NCI-H1694 (cell line): Measurements from ENCODE around the gene DCLK1.

ENCODE experiments used
- DNase-seq: peaks from one replicate; lab custom pipeline; 2025; lab: John Stamatoyannopoulos, UW

Gene DCLK1

DNA sequence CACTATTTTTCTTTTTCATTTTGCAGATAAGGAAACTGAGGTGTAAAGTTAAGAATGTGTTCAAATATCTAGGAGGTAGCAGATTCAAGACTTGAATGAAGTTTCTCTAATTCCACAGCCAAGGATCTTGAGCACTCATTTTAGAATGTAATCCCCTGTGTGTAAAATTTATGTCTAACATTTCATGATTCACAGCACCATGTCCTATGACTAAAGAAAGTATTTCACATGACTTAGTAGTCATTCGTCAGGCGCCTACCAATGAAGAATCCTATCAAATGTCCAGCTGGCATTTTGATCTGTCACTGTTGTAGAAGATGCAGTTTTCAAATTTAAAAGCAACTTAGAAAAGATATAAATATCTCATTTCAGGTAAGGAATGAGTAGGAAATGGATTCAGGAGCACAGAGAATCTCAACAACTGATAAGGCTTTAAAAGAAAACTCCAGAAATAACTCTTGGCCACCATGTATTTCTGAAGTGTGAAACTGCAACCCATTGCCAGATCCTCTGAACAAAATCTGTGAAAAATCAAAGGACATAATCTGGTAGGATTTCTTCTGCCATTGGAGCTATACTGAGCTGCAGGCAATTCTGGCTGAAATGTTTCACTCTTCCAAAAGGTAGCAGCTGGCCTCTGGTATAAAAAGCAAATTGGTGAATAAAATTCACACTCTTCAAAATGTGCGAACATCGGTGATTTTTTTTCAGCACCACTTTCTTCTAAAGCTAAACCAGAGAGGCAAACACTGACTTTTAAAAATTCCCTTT lies 92.2 kb downstream of the DCLK1 start:
- no peak for DNase-seq

GRCh38 chr13:36033035-36033434 lies 98.1 kb downstream of the DCLK1 start:
- DNase-seq: no peak

DNA sequence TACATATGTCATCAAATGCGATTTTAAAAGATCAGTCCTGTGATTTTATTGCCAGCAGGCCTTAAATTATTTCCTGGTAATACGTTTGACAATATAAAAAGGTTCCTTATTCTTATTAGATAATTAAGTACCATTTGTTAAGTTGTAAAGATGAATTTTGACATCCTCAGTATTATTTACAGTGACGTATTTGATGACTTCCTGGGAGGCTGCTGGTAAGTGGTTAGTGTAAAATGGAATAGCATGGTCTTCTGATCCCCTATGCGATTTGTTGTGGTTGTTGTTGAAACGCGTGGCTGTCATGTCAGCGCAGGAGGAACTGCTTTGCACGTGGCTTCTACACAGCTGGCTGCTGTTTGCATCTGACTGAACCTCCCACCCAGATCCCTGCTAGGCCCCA lies 99.7 kb downstream of the DCLK1 start:
- DNase-seq: no peak

GRCh38 chr13:36030670-36031331 lies 100.4 kb downstream of the DCLK1 start:
- DNase-seq: no peak

- no peak for DNase-seq
These were observed 102.0 kb downstream of the DCLK1 start for GRCh38 chr13:36029166-36029565.

DNA sequence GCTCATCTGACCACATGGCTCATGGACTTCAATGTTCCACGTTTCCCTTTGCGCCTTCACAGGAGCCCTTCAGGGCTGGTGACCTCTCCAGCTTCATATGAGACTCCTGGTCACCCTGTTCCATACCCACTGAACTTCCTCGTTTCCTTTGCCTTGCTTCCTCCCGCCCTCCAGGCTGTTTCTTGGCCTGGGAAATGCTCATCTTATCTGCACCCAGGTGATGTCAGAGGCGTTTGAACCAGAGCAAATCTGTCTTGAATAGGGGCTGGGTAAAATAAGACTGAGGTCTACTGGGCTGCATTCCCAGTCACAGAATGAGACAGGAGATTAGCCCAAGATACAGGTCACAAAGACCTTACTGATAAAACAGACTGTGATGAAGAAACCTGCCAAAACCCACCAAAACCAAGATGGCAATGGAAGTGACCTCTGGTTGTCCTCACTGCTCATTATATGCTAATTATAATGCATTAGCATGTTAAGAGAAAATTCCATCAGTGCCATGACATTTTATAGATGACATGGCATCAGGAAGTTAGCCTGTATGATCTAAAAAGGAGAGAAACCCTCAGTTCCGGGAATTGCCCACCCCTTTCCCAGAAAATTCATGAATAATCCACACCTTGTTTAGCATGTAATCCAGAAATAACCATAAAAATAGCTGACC lies 102.7 kb downstream of the DCLK1 start:
- DNase-seq: no peak

GRCh38 chr13:36026531-36026930 lies 104.7 kb downstream of the DCLK1 start:
- DNase-seq: no peak

DNA sequence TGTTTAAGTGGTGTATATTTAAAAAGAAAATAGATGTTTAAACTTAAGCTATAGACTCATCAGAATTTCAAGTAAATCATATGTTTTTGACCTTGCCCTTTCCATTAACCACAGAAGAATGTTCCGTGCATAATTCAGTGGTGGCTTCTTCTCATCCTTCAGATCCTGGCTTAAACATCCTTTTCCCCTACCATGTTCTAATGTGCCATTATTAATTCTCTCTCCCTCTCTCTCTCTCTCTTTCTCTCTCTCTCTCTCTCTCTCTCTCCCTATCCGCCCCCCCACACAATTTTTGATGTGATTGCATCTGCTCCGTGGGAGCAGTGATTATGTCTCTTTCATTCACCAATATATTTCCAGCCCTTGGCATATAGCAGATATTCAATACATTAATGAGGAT lies 116.4 kb downstream of the DCLK1 start:
- no peak for DNase-seq

- no peak for DNase-seq
These were observed 124.1 kb downstream of the DCLK1 start for GRCh38 chr13:36006894-36007675.

DNA sequence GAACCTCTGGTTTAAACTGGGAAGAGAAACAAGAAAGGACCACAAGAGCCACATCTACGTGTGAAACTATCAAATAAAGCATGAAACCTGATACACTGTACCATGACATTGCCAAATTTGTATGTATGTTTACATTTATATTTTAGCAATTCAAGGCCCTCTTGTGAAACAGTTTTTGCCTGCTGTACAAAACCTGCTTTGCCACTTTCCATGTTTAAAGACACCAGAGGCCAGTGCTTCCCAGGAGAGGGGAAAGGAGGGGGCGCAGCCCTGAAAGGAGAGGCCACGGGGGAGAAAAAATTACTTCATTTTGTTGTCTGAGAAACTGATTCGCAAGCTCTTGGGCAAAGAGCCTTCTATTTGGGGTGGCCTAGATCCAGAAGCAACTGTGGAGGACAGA lies 124.8 kb downstream of the DCLK1 start:
- DNase-seq: no peak

- no peak for DNase-seq
These were observed 129.6 kb downstream of the DCLK1 start for GRCh38 chr13:36001561-36001960.

DNA sequence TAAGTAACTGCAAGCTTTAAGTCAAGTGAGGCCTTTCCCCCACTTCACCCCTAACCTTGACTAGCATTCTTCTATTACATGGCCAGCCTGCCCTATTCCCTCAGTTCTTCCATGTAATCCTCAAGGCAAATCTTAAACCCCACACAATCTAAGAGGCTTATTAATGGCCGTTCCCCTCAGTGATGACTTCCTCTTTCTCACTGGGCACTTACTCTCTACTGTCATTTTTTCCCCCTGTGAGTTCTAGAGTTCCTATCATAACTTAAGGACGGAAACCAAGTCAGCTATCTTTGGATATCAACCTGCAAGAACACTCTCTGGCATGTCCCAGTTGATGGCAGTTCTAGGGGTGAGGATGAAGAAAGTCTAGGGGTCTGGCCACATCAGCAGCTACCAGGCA lies 131.2 kb downstream of the DCLK1 start:
- DNase-seq: no peak

- no peak for DNase-seq
These were observed 134.8 kb downstream of the DCLK1 start for GRCh38 chr13:35996360-35996759.

GRCh38 chr13:35995136-35995535 lies 136.0 kb downstream of the DCLK1 start:
- DNase-seq: no peak

GRCh38 chr13:35994131-35994966 lies 136.8 kb downstream of the DCLK1 start:
- no peak for DNase-seq

GRCh38 chr13:35993686-35994085 lies 137.5 kb downstream of the DCLK1 start:
- DNase-seq: no peak

DNA sequence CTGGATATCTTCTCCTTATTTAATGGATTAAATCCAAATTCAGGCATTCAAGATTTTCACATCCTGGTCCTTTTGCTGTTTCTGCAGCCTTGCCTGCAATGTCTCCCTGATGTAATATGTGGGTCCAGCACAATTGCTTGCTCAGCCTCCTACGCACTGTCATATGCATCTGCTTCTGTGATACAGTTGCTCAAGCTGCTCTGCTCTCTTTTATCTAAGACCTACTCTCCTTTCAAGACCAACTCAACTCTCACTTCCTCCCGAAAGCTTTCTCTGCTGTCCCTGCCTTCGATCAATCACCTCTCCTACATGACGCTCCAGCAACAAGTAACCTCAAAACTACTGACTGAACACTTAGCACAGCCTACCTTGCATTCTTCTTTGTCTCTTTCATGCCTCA lies 138.2 kb downstream of the DCLK1 start:
- no peak for DNase-seq

DNA sequence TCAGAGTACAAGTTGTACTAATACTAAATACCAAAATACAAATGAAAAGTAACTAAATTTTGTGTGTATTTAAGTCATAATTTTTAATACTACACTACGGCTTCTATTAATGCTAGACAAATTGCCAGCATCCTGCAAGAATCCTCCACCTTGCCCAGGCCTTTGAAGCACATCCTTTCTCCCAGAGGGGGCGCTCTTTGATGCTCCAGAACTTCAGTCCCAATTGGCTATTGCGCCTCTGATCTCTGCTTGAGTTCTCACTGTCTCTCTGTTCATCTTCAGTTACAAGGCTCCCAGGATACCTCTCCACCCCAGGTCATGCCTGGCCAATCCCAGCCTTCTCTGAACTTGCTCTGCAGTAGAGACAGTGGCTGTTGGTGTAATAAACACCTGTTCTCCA lies 141.0 kb downstream of the DCLK1 start:
- DNase-seq: no peak

- no peak for DNase-seq
These were observed 142.5 kb downstream of the DCLK1 start for GRCh38 chr13:35988648-35989081.

DNA sequence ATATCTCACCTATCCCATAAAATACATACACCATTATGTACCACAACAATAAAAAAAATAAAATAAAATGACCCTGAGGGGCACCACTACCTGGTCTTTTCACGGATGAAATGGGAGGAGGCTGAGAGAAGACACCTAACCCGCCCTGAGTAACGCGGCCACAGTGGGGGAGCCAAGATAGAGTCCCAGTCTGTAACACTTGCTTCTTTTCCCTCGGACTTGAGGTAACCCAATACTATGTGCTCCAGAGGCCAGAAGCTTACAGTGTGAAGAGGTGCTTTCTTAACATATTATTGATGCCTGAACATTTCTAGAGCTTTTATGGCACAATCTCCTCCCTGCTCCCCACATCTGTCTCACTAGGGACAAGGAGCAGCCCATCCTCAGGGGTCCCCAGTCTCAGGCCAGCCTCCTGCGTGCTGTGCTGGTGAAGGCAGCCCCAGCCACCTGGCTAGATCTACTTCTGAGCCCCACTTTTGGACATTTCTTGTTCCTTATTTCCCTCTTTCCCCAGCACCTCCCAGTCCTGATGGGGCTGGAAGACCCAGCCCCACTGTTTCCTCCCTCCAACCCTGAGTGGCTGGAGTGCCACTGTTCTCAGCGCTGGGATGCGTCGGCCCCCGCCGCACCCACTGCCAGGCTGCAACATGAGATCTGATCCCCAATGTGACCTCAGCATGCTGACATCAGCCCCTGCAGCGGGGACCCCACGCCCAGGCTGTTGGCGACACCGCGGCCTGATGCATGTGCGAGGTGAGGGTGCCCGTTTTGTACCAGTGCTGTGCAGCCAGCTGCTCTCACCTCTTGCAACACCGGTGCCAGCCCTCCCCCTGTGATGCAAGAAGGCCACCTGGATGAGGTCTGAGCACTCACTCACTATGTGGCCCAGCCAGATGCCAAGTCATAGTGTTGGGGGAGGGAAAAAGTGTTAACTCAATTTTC lies 143.3 kb downstream of the DCLK1 start:
- DNase-seq: no peak
